NCI-H2029 (cell line): Measurements from ENCODE around the gene NOTO.
"Not testable (repeated sequence)": the region's sequence is repeated elsewhere in the genome, so short reads cannot be mapped to it uniquely, and the experiment has no call there.

Experiments used
- DNase-seq: peaks from one replicate; lab custom pipeline; 2025; lab: John Stamatoyannopoulos, UW

The NOTO gene

GRCh38 chr2:73202156-73203054 is at the start of gene NOTO:
Gene NOTO, plus strand, starts transcription at chr2:73202574. Its CDS starts 93 bp downstream, at chr2:73202667.
- no peak for DNase-seq

- no peak for DNase-seq
These were observed 45.7 kb upstream of the NOTO start for GRCh38 chr2:73156539-73157124.

GRCh38 chr2:73162856-73163391 is 39.5 kb upstream of the NOTO start:
- DNase-seq, result no peak

GRCh38 chr2:73163483-73164367 is 38.6 kb upstream of the NOTO start:
- peak; percentile 32 for DNase-seq

- not testable (repeated sequence) for DNase-seq
These were observed 36.4 kb upstream of the NOTO start for GRCh38 chr2:73165978-73166377.

GRCh38 chr2:73166813-73167212 is 35.6 kb upstream of the NOTO start:
- not testable (repeated sequence) for DNase-seq

GRCh38 chr2:73168348-73168747 is 34.0 kb upstream of the NOTO start:
- DNase-seq, result not testable (repeated sequence)

GRCh38 chr2:73170341-73170740 is 32.0 kb upstream of the NOTO start:
- DNase-seq, result not testable (repeated sequence)

GRCh38 chr2:73172963-73173362 is 29.4 kb upstream of the NOTO start:
- no peak for DNase-seq

- DNase-seq, result no peak
These were observed 28.6 kb upstream of the NOTO start for GRCh38 chr2:73173781-73174180.

- no peak for DNase-seq
These were observed 28.1 kb upstream of the NOTO start for GRCh38 chr2:73174244-73174643.

GRCh38 chr2:73174941-73175662 is 27.3 kb upstream of the NOTO start:
- no peak for DNase-seq

GRCh38 chr2:73175663-73176204 is 26.6 kb upstream of the NOTO start:
- DNase-seq, result peak; percentile 3

GRCh38 chr2:73176205-73176880 is 26.0 kb upstream of the NOTO start:
- DNase-seq, result no peak

GRCh38 chr2:73176881-73177644 is 25.3 kb upstream of the NOTO start:
- DNase-seq, result peak; percentile 32

- no peak for DNase-seq
These were observed 24.6 kb upstream of the NOTO start for GRCh38 chr2:73177645-73178255.

GRCh38 chr2:73185965-73186364 is 16.4 kb upstream of the NOTO start:
- DNase-seq, result no peak

GRCh38 chr2:73187549-73187948 is 14.8 kb upstream of the NOTO start:
- no peak for DNase-seq

- no peak for DNase-seq
These were observed 4.8 kb upstream of the NOTO start for GRCh38 chr2:73197579-73197978.
